BLaER1 treated with 17β-estradiol and CSF1 and Interleukin-3, amounts not matched to agents 10 nM and 100 nM (cell line): ENCODE data around the gene TBX3.

ENCODE experiments used
- H3K27ac ChIP-seq, 11 experiments: shearing (Covaris generic); formaldehyde crosslinking; 2 replicates each; pipeline ENCODE4 v1.8.1; 2022
- H3K27me3 ChIP-seq, 11 experiments: shearing (Covaris generic); formaldehyde crosslinking; 2 replicates each; pipeline ENCODE4 v1.8.1; 2022
- H3K36me3 ChIP-seq, 11 experiments: shearing (Covaris generic); formaldehyde crosslinking; 2 replicates each; pipeline ENCODE4 v1.8.1; 2022
- H3K4me1 ChIP-seq, 10 experiments: shearing (Covaris generic); formaldehyde crosslinking; 2 replicates each; pipeline ENCODE4 v1.8.1; 2022
- H3K4me2 ChIP-seq, 11 experiments: shearing (Covaris generic); formaldehyde crosslinking; 2 replicates each; pipeline ENCODE4 v1.8.1; 2022
- H3K4me3 ChIP-seq, 10 experiments: shearing (Covaris generic); formaldehyde crosslinking; 2 replicates each; pipeline ENCODE4 v1.8.1; 2022
- H3K9ac ChIP-seq, 11 experiments: shearing (Covaris generic); formaldehyde crosslinking; 2 replicates each; pipeline ENCODE4 v1.8.1; 2022
- H3K9me3 ChIP-seq, 11 experiments: shearing (Covaris generic); formaldehyde crosslinking; replicated peaks in 1 of 11; 2 replicates each; pipeline ENCODE4 v1.8.1; 2022
- H4K20me1 ChIP-seq, 11 experiments: shearing (Covaris generic); formaldehyde crosslinking; 2 replicates each; pipeline ENCODE4 v1.8.1; 2022
- Cebpa-rat ChIP-seq, 11 experiments: shearing (Covaris generic); IDR thresholded peaks; 2 replicates each; pipeline ENCODE4 v1.8.1; 2022

Gene TBX3

DNA sequence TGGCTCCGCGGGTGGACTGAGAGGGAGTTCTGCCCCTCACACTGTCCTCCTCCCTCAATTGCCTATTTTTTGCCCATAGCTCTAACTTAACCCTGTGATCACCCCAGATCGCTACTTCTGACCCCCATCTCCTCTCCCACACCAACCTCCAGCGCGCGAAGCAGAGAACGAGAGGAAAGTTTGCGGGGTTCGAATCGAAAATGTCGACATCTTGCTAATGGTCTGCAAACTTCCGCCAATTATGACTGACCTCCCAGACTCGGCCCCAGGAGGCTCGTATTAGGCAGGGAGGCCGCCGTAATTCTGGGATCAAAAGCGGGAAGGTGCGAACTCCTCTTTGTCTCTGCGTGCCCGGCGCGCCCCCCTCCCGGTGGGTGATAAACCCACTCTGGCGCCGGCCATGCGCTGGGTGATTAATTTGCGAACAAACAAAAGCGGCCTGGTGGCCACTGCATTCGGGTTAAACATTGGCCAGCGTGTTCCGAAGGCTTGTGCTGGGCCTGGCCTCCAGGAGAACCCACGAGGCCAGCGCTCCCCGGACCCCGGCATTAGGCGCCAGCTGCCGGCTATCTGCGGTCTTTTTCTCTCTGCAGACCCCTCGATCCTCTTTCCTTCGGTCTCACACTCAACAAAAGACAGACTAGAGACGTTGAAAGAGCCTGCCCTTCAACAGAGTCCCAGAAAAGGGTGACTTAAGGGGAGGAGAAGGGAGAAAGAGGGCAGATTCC lies 3.0 kb upstream of the TBX3 start:
- H4K20me1 ChIP-seq = peaks cover 0 to 59% (median 22%) of the 10 kb centered on the region in 11 experiments; a peak in 18 of 22 replicates
- H3K9me3 ChIP-seq = peaks cover 0 to 10% (median 0%) of the 10 kb centered on the region in 11 experiments; a peak in 4 of 22 replicates
- peak overlapping the region in 2 of 11 experiments; percentile 76 to 78; a peak in 2 of 22 replicates for H3K4me2 ChIP-seq
- H3K27me3 ChIP-seq = peaks cover 99 to 100% (median 100%) of the 10 kb centered on the region in 11 experiments
- no peak for TF ChIP-seq Cebpa-rat (IDR thresholded peaks at IDR 0.05)
- H3K4me1 ChIP-seq = peaks cover 16 to 44% (median 27%) of the 10 kb centered on the region in 10 experiments; a peak in 19 of 20 replicates
- H3K9ac ChIP-seq = no peak overlapping the region
- H3K4me3 ChIP-seq = no peak overlapping the region
- no peaks in the 10 kb centered on the region for H3K36me3 ChIP-seq
- H3K27ac ChIP-seq = no peak overlapping the region

DNA sequence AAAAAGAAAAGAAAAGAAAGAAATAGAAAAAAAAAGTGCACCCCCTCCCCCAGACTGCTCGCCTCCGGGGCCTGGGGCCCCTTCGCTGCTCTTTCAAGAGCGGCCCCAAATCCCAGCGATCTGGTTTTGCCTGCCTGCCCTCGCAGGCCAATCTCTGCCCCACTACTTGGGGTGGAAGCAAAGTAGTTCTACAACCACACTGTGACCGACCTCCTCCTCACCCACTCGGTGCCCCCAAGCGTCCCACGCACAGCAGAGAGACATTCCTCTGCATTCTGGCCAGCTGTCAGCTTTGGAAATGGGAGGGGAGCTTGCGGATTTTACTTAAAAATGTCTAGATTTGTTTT lies 2.4 kb upstream of the TBX3 start:
- Histone ChIP-seq H3K4me3 (no peak overlapping the region), H3K27me3 (peaks cover 99 to 100% (median 100%) of the 10 kb centered on the region in 11 experiments), H3K4me2 (peak overlapping the region in 9 of 11 experiments; percentile 17 to 82 (median 76); a peak in 12 of 22 replicates), H3K27ac (no peak overlapping the region), H3K9me3 (peaks cover 0 to 10% (median 0%) of the 10 kb centered on the region in 11 experiments; a peak in 5 of 22 replicates), H3K9ac (no peak overlapping the region), H4K20me1 (peaks cover under 1 to 62% (median 25%) of the 10 kb centered on the region in 11 experiments; a peak in 18 of 22 replicates), H3K4me1 (peaks cover 16 to 49% (median 27%) of the 10 kb centered on the region in 10 experiments; a peak in 19 of 20 replicates), H3K36me3 (no peaks in the 10 kb centered on the region)
- TF ChIP-seq Cebpa-rat (IDR thresholded peaks at IDR 0.05) = no peak

DNA sequence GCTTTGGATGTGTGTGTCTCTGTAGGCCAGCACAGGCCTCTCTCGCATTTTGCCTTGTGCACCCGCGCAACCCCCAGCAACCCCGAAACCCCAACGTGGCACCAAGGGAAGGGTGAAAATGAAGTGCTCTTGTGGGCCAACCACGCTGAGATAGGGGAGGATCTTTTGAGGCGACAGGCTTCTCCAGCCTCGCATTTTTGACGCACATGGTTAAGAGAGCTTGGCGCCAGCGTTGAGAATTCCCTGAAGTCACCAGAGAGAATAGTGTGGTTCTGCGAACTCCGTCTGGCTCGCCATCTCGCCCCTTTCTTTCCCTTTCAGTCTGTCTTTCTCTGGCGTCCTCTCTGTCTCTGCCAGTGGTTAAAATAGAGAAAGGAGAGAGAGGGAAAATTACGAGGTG lies 1.9 kb upstream of the TBX3 start:
- Histone ChIP-seq H3K27me3 (peaks cover 99 to 100% (median 100%) of the 10 kb centered on the region in 11 experiments), H3K4me1 (peaks cover 20 to 50% (median 31%) of the 10 kb centered on the region in 10 experiments; a peak in 19 of 20 replicates), H3K9ac (no peak overlapping the region), H4K20me1 (peaks cover 6 to 57% (median 28%) of the 10 kb centered on the region in 11 experiments; a peak in 19 of 22 replicates), H3K36me3 (no peaks in the 10 kb centered on the region), H3K9me3 (peaks cover 0 to 10% (median 0%) of the 10 kb centered on the region in 11 experiments; a peak in 6 of 22 replicates), H3K4me3 (no peak overlapping the region), H3K4me2 (peak overlapping the region in 9 of 11 experiments; percentile 17 to 82 (median 77); a peak in 16 of 22 replicates), H3K27ac (no peak overlapping the region)
- no peak for TF ChIP-seq Cebpa-rat (IDR thresholded peaks at IDR 0.05)

DNA sequence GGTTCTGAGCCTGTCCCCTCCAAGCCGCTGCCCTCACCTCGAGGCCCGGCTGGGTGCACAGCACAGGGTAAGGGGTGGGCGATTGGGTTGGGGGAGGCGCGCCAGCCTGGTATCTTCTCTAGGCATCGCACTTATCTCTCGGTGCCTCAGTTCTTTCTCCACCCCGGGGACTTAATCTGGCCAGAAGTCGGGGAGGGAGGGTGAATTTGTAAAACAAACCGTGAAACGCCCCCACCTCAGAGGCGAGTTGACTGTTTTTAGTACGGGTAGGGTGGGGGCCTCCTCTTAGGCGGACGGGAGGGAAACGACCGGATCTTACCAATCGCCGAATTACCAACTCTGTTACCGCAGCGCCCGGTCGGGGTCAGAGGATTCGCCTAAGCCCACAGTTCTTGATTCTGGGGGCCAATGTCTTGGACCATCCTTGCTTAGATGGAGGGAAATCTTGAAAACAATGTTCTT lies 1.4 kb upstream of the TBX3 start:
- Histone ChIP-seq H3K27ac (0 out of 22 replicates have a peak overlapping the region, but pooled peaks of 2 of the 11 experiments have one; percentile 76 to 81), H4K20me1 (peaks cover 7 to 57% (median 28%) of the 10 kb centered on the region in 11 experiments; a peak in 19 of 22 replicates), H3K9me3 (peaks cover 0 to 10% (median 0%) of the 10 kb centered on the region in 11 experiments; a peak in 6 of 22 replicates), H3K36me3 (no peaks in the 10 kb centered on the region), H3K4me2 (peak overlapping the region; percentile 73 to 82 (median 76)), H3K27me3 (peaks cover 99 to 100% (median 100%) of the 10 kb centered on the region in 11 experiments), H3K4me1 (peaks cover 20 to 50% (median 33%) of the 10 kb centered on the region in 10 experiments; a peak in 19 of 20 replicates), H3K9ac (peak overlapping the region in 3 of 11 experiments; percentile 75 to 80 (median 78); a peak in 4 of 22 replicates), H3K4me3 (peak overlapping the region in 5 of 10 experiments; percentile 53 to 72 (median 61); a peak in 8 of 20 replicates)
- no peak for TF ChIP-seq Cebpa-rat (IDR thresholded peaks at IDR 0.05)

DNA sequence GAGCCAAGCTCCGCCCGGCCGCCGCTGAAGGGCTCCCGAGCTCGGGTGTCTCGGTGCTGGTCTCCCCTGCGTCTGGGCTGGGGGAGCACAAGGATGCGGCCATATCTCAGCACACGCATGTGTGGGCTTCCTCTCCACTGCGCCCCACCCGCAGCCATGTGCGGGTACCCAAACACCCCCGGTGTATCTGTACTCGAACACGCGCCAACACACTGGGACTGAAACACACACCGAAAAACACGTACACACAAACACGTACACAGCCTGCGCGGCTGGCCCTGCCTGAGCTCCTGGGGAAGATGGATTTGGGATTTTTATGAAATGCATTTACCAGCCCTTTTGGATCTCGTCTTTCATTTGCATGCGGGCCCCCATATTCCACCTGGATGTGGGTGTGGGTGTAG lies 897 bp upstream of the TBX3 start:
- peak overlapping the region; percentile 53 to 72 (median 62) for H3K4me3 ChIP-seq
- H3K9ac ChIP-seq = peak overlapping the region; percentile 65 to 80 (median 75); a peak in 21 of 22 replicates
- H4K20me1 ChIP-seq = peaks cover 10 to 56% (median 23%) of the 10 kb centered on the region in 11 experiments; a peak in 19 of 22 replicates
- H3K27ac ChIP-seq = peak overlapping the region in 10 of 11 experiments; percentile 40 to 81 (median 72); a peak in 19 of 22 replicates
- peak overlapping the region; percentile 73 to 82 (median 76) for H3K4me2 ChIP-seq
- H3K9me3 ChIP-seq = peaks cover 0 to 10% (median 0%) of the 10 kb centered on the region in 11 experiments; a peak in 6 of 22 replicates
- no peak for TF ChIP-seq Cebpa-rat (IDR thresholded peaks at IDR 0.05)
- peaks cover 99 to 100% (median 100%) of the 10 kb centered on the region in 11 experiments for H3K27me3 ChIP-seq
- peaks cover 20 to 48% (median 33%) of the 10 kb centered on the region in 10 experiments; a peak in 19 of 20 replicates for H3K4me1 ChIP-seq
- H3K36me3 ChIP-seq = no peaks in the 10 kb centered on the region

DNA sequence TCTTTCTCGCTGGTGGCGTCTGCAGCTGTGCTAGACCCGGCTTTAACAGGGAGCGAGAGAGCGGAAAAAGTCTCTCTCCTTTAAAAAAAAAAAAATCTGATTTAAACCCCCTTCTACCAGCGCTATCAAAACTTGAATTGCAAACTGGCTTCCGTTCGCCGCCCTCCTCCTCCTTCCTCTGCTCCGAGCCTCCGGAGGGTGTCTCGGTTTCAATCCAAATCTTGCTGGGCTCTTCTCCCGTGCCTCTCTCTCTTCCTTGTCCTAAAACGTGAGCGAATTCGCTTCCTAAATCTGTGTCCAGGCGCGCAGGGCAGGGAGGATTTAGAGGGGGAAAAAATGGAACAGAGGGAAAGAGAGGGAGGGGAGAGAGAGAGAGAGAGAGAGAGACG lies 272 bp downstream of the TBX3 start:
- Histone ChIP-seq H4K20me1 (peaks cover 10 to 50% (median 30%) of the 10 kb centered on the region in 11 experiments; a peak in 19 of 22 replicates), H3K27me3 (peaks cover 99 to 100% (median 100%) of the 10 kb centered on the region in 11 experiments), H3K4me3 (peak overlapping the region; percentile 61 to 75 (median 65)), H3K36me3 (no peaks in the 10 kb centered on the region), H3K4me1 (peaks cover 20 to 39% (median 29%) of the 10 kb centered on the region in 10 experiments; a peak in 19 of 20 replicates), H3K9ac (peak overlapping the region; percentile 64 to 81 (median 78)), H3K27ac (peak overlapping the region; percentile 34 to 79 (median 73); a peak in 20 of 22 replicates), H3K9me3 (peaks cover 0 to 10% (median 0%) of the 10 kb centered on the region in 11 experiments; a peak in 6 of 22 replicates), H3K4me2 (peak overlapping the region; percentile 67 to 96 (median 83))
- no peak for TF ChIP-seq Cebpa-rat (IDR thresholded peaks at IDR 0.05)

DNA sequence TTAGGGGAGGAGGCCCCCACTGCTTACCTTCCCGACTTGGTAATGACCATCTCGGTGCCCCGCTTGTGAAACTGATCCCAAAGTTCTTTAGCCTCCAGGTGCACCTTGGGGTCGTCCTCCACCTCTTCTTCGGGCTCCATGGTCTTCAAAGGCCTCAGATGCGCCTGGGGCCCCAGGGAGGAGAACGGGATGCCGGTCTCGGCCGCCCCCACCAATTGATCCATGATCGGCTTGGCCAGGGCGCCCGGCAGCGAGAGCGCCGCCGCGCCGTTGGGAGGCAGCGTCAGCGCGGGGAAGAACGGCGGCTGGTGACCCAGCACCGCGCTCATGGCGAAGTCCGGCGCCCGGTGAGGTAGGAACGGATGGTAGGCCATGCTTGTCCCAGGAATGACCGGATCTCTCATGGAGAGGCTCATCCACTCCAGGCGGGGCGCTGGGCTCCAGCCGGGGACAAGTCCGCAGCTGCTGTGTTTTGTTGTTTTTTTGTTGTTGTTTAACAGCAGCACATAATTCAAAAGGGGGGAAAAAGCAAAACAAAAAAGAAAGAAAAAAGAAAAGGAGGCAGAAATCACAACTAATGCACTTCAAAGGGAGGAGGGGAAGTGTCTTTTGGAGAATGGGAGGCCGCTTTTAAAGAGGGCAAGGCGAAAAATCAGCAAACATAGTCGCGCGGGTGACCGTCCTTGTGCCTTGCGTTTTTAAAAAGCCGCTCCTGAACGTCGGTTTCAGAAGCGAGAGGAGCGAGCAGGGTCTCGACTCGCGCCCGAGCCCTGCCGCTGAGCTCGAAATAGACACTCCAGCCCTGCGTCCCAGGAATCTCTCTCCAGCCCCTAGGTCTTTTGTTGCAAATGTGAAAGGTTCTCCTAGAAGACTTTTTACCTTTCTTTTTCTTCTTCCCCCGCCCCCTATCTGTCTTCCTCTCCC lies 928 bp downstream of the TBX3 start:
- H3K9ac ChIP-seq = peak overlapping the region; percentile 64 to 81 (median 78)
- peaks cover 20 to 39% (median 28%) of the 10 kb centered on the region in 10 experiments; a peak in 19 of 20 replicates for H3K4me1 ChIP-seq
- peak overlapping the region; percentile 34 to 79 (median 73); a peak in 20 of 22 replicates for H3K27ac ChIP-seq
- H3K27me3 ChIP-seq = peaks cover 98 to 100% (median 100%) of the 10 kb centered on the region in 11 experiments
- H3K4me3 ChIP-seq = peak overlapping the region; percentile 61 to 75 (median 65)
- peaks cover 0 to 10% (median 0%) of the 10 kb centered on the region in 11 experiments; a peak in 6 of 22 replicates for H3K9me3 ChIP-seq
- no peaks in the 10 kb centered on the region; a peak in 1 of 22 replicates for H3K36me3 ChIP-seq
- H3K4me2 ChIP-seq = peak overlapping the region; percentile 67 to 96 (median 83)
- peaks cover 10 to 50% (median 30%) of the 10 kb centered on the region in 11 experiments; a peak in 19 of 22 replicates for H4K20me1 ChIP-seq
- TF ChIP-seq Cebpa-rat (IDR thresholded peaks at IDR 0.05) = no peak
